K562 (cell line): ENCODE data around the gene TNIK. TPM values are rescaled to one million over a fixed set of nuclear protein-coding genes. Genes with fewer than 3 reads are reported as not detected.

ENCODE experiments used
- ATAC-seq: fragments of 200-7000 bp; cut with Tn5 transposase; 3 replicates; pipeline ENCODE4 v1.9.1; 2020; ENCODE audit warnings: moderate library complexity
- BruUV-seq: library from RNA; stranded (reverse); fragments of 400-500 nt; replicated peaks from 2 replicates; lab custom pipeline; 2021; lab: Mats Ljungman, UMichigan
- CTCF ChIA-PET: fragments of 300-600 bp; formaldehyde crosslinking; extraction: SDS; loops from one replicate; lab custom pipeline; 2021; ENCODE audit warnings: low intra/inter-chr PET ratio; lab: Yijun Ruan, JAX
- POLR2A ChIA-PET: fragments of 300-600, 350-650 bp; sonication (Branson Sonifier 250); formaldehyde crosslinking; extraction: SDS; loops from one replicate; lab custom pipeline; 2021; ENCODE audit warnings: antibody characterized with exemption, inconsistent platforms; lab: Yijun Ruan, JAX
- DNase-seq, 4 experiments: peaks; one replicate each; pipeline versions ENCODE4 v3.0.0 to v3.0.0-alpha.2; 2011 to 2018; ENCODE audit warnings: low spot score in 3 of 4, mixed read lengths in 3 of 4; ENCODE audit errors: extremely low read depth in 1 of 4
- FAIRE-seq: peaks from 2 replicates; lab custom pipeline; 2011; peaks lifted over from hg19 to GRCh38; lab: Jason Lieb, UNC
- H2AFZ ChIP-seq: 2 replicates; pipeline ENCODE4 v1.6.0; 2011; ENCODE audit warnings: low read depth, low read length, control low read depth, inconsistent platforms
- H3K27ac ChIP-seq: fragments of 200-600 bp; 3 replicates; pipeline ENCODE4 v1.8.0; 2011; ENCODE audit warnings: low read depth, mild to moderate bottlenecking, control low read depth, inconsistent platforms, low read length, moderate library complexity, mixed read lengths; ENCODE audit errors: extremely low read depth
- H3K27me3 ChIP-seq, 2 experiments: fragments of 300-600 bp in 1 of 2; 2 replicates in 1 of 2; 3 replicates in 1 of 2; pipeline versions ENCODE4 v1.6.0 to v1.8.0; 2011; ENCODE audit warnings: inconsistent platforms in 2 of 2, low read length in 2 of 2, mild to moderate bottlenecking in 1 of 2, mixed read lengths in 1 of 2, moderate library complexity in 1 of 2; ENCODE audit not compliant: control insufficient read depth in 2 of 2, insufficient read depth in 2 of 2
- H3K36me3 ChIP-seq: fragments of 300-600 bp; 3 replicates; pipeline ENCODE4 v1.8.0; 2011; ENCODE audit warnings: mild to moderate bottlenecking, low read length, inconsistent platforms; ENCODE audit not compliant: control insufficient read depth, insufficient read depth
- H3K4me1 ChIP-seq, 2 experiments: fragments of 200-600 bp in 1 of 2; replicated peaks in 1 of 2; 2 replicates in 1 of 2; 3 replicates in 1 of 2; pipeline versions ENCODE4 v1.5.1 to v1.8.0; 2011; ENCODE audit warnings: inconsistent platforms in 2 of 2, low read length in 2 of 2, mild to moderate bottlenecking in 1 of 2, mixed read lengths in 1 of 2, moderate library complexity in 1 of 2; ENCODE audit not compliant: control insufficient read depth in 2 of 2, insufficient read depth in 2 of 2
- H3K4me2 ChIP-seq: 2 replicates; pipeline ENCODE4 v1.6.1; 2011; ENCODE audit warnings: low read length, control low read depth, inconsistent platforms, mixed read lengths; ENCODE audit not compliant: insufficient read depth
- H3K4me3 ChIP-seq: fragments of 200-600 bp; sonication (generic), shearing (Covaris generic); 2 replicates; pipeline ENCODE4 v1.5.1; 2016; ENCODE audit warnings: control low read depth, inconsistent platforms
- H3K79me2 ChIP-seq: fragments of 200-600 bp; 3 replicates; pipeline ENCODE4 v1.8.0; 2011; ENCODE audit warnings: low read length, inconsistent platforms; ENCODE audit not compliant: control insufficient read depth, insufficient read depth
- H3K9ac ChIP-seq, 2 experiments: 2 replicates each; pipeline versions ENCODE4 v1.6.0 to v1.6.1; 2011; ENCODE audit warnings: low read depth in 2 of 2, low read length in 2 of 2, control low read depth in 1 of 2, inconsistent platforms in 1 of 2, mild to moderate bottlenecking in 1 of 2, mixed read lengths in 1 of 2; ENCODE audit not compliant: insufficient read depth in 1 of 2
- H3K9me1 ChIP-seq: one replicate; pipeline ENCODE4 v1.6.0; 2011; ENCODE audit warnings: inconsistent platforms, mild to moderate bottlenecking, low read length, moderate library complexity; ENCODE audit not compliant: control insufficient read depth, insufficient read depth
- H3K9me3 ChIP-seq: replicated peaks from 2 replicates; pipeline ENCODE4 v1.5.1; 2011; ENCODE audit warnings: low read depth, low read length, inconsistent platforms; ENCODE audit not compliant: control insufficient read depth, insufficient read depth
- H4K20me1 ChIP-seq: replicated peaks from 2 replicates; pipeline ENCODE4 v1.6.1; 2011; ENCODE audit warnings: low read length, inconsistent platforms, mixed read lengths; ENCODE audit not compliant: control insufficient read depth, insufficient read depth
- DACH1 ChIP-seq: fragments of 450-650 bp; IDR thresholded peaks from 2 replicates; pipeline ENCODE4 v1.6.1; 2018; ENCODE audit not compliant: partially characterized antibody
- EWSR1 ChIP-seq: fragments of 450-650 bp; IDR thresholded peaks from 2 replicates; pipeline ENCODE4 v1.6.1; 2018; ENCODE audit warnings: borderline replicate concordance, mild to moderate bottlenecking, low read depth, moderate library complexity; ENCODE audit not compliant: partially characterized antibody
- GABPB1 ChIP-seq: sonication (generic); formaldehyde crosslinking; IDR thresholded peaks from 2 replicates; pipeline ENCODE4 v1.8.0; 2022; ENCODE audit warnings: mild to moderate bottlenecking, missing genetic modification reagents
- HNRNPH1 ChIP-seq: fragments of 200-400 bp; formaldehyde crosslinking; optimal IDR thresholded peaks from 2 replicates; pipeline ENCODE3; 2017; ENCODE audit warnings: low read depth, mild to moderate bottlenecking, low read length, moderate library complexity
- HNRNPUL1 ChIP-seq: fragments of 200-400 bp; formaldehyde crosslinking; IDR thresholded peaks from 2 replicates; pipeline ENCODE4 v1.6.1; 2017; ENCODE audit warnings: low read length
- HSF4 ChIP-seq: fragments of 250-450 bp; sonication (Bioruptor Pico); IDR thresholded peaks from 2 replicates; pipeline ENCODE4 v2.1.2; 2022; ENCODE audit warnings: mild to moderate bottlenecking, moderate library complexity, borderline replicate concordance
- JUNB ChIP-seq: fragments of 450-650 bp; formaldehyde crosslinking; conservative IDR thresholded peaks from 2 replicates; pipeline ENCODE4 v1.4.0; 2020; ENCODE audit warnings: mild to moderate bottlenecking
- KDM1A ChIP-seq, 2 experiments: fragments of 450-650 bp; IDR thresholded peaks; 2 replicates each; pipeline ENCODE4 v1.6.1; 2016; ENCODE audit warnings: mild to moderate bottlenecking in 2 of 2
- MYNN ChIP-seq, 2 experiments: sonication (generic); formaldehyde crosslinking in 1 of 2; IDR thresholded peaks; 2 replicates each; pipeline versions ENCODE4 v1.5.0 to v1.6.1; 2016 to 2020; ENCODE audit warnings: antibody characterized with exemption in 1 of 2, missing genetic modification reagents in 1 of 2
- NBN ChIP-seq: fragments of 450-650 bp; IDR thresholded peaks from 2 replicates; pipeline ENCODE4 v1.6.1; 2016; ENCODE audit warnings: low read depth, mild to moderate bottlenecking
- PURB ChIP-seq: sonication (generic); formaldehyde crosslinking; IDR thresholded peaks from 2 replicates; pipeline ENCODE4 v1.9.0; 2021; ENCODE audit warnings: low read depth, mild to moderate bottlenecking, missing genetic modification reagents
- SFPQ ChIP-seq: fragments of 200-400 bp; formaldehyde crosslinking; IDR thresholded peaks from 2 replicates; pipeline ENCODE4 v1.6.1; 2017; ENCODE audit warnings: mild to moderate bottlenecking, low read depth, low read length, moderate library complexity
- TEAD2 ChIP-seq: fragments of 450-650 bp; IDR thresholded peaks from 2 replicates; pipeline ENCODE4 v1.6.1; 2016; ENCODE audit warnings: missing genetic modification characterization, control low read depth, missing compliant biosample characterization
- ZKSCAN3 ChIP-seq: fragments of 250-450 bp; sonication (Bioruptor Pico); IDR thresholded peaks from 2 replicates; pipeline ENCODE4 v1.4.0; 2020
- ZNF311 ChIP-seq: fragments of 250-450 bp; sonication (Bioruptor Pico); IDR thresholded peaks from 2 replicates; pipeline ENCODE4 v1.4.0; 2020; ENCODE audit warnings: mild to moderate bottlenecking, moderate library complexity
- WGBS: fragments of 100-300 bp; shearing (Covaris generic); methylation state at CpG from one replicate; pipeline ENCODE4 v1.1.6; 2016; ENCODE audit warnings: low coverage, mixed read lengths; ENCODE audit not compliant: insufficient coverage; ENCODE audit errors: missing lambda C conversion rate; 5-methylcytosine and 5-hydroxymethylcytosine counted together
- in situ Hi-C: fragments of 300-500 bp; cut with MboI; formaldehyde crosslinking; loops from 4 replicates; pipeline ENCODE4 v1.15.0; 2018; ENCODE audit warnings: inconsistent platforms, mixed read lengths
- intact Hi-C: fragments of 100-400 bp; cut with micrococcal nuclease; formaldehyde crosslinking; loops from 2 replicates; pipeline ENCODE4 v1.14.2; 2022
- polyA plus RNA-seq, 8 experiments: library from polyadenylated mRNA; depleted of rRNA in 4 of 8; stranded (reverse) in 5 of 8; unstranded in 3 of 8; fragments of >200 nt; fragmentation: Nextera tagmentation in 2 of 8; fragmentation: Illumina TruSeq in 1 of 8; extraction: Ambion mirVana in 2 of 8; extraction: Trizol in 1 of 8; gene quantifications; 2 replicates each; pipeline versions ENCODE4 v1.2.1 to v1.2.3, GENCODE V29; 2011 to 2014; ENCODE audit warnings: inconsistent platforms in 1 of 8, missing spikeins in 1 of 8
- total RNA-seq, 7 experiments: library from RNA; depleted of rRNA in 6 of 7; stranded (reverse); fragments of >200 nt in 6 of 7; fragmentation: Illumina TruSeq in 2 of 7; extraction: Trizol in 2 of 7; gene quantifications; 2 replicates each; pipeline versions ENCODE4 v1.2.1 to v1.2.3, GENCODE V29; 2011 to 2021; ENCODE audit warnings: low replicate concordance in 1 of 7

Gene TNIK
- total and polyA plus RNA-seq, 9 of the 15 experiments (the other 6 are each of a cell fraction or from before 2014, with no cell fraction given), result 6.6 to 39.0 (median 24.7) TPM

DNA sequence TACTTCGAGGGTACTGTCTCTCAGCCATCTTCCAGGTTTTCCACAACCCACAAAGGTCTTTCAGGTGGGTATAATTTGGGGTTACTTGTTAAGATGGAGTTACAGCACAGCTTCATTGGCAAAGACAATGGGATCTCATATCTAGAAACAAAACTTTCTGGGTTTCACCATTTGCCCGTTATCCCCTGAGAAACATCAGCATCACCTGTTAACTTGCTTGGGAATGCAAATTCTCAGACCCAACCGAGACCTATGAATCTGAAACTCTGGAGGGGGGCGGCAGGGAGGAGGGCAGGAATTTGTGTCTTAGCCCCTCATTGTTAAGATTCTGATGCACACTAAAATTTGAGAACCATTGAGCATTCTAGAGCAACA is 176.4 kb downstream of the TNIK start:
- POLR2A ChIA-PET, result no interaction called here
- H3K27me3 ChIP-seq, result no peaks in the 10 kb centered on the region
- H3K79me2 ChIP-seq, result no peaks in the 10 kb centered on the region
- no peaks in the 10 kb centered on the region for H3K9me3 ChIP-seq
- H4K20me1 ChIP-seq, result no peaks in the 10 kb centered on the region; the same call in 1 of the 2 replicates
- BruUV-seq, result no TSS peak
- no peaks in the 10 kb centered on the region for H3K36me3 ChIP-seq
- DNase-seq (no peak), ATAC-seq (no peak), FAIRE-seq (peak; percentile 44)
- in situ Hi-C loops (no loop called here), intact Hi-C loops (no loop called here)
- H3K9ac ChIP-seq, result no peak overlapping the region
- 68% methylated on average over 4 of the region's 4 CpGs for WGBS
- no peak overlapping the region for H3K27ac ChIP-seq
- no peak overlapping the region for H3K4me3 ChIP-seq
- H3K9me1 ChIP-seq, result no peaks in the 10 kb centered on the region
- CTCF ChIA-PET, result no interaction called here
- H3K4me2 ChIP-seq, result no peak overlapping the region
- H2AFZ ChIP-seq, result no peak overlapping the region
- H3K4me1 ChIP-seq, result no peaks in the 10 kb centered on the region
- TF ChIP-seq HNRNPH1 (no peak), TEAD2 (tag) (no peak), NBN (no peak), GABPB1 (CRISPR knock-in tag) (no peak), DACH1 (no peak), HNRNPUL1 (no peak), KDM1A (IDR thresholded peaks at IDR 0.05) (no peak), SFPQ (no peak), MYNN (IDR thresholded peaks at IDR 0.05) (no peak), MYNN (CRISPR knock-in tag; IDR thresholded peaks at IDR 0.05) (no peak), HSF4 (CRISPR knock-in tag) (no peak), ZNF311 (CRISPR knock-in tag) (no peak), ZKSCAN3 (CRISPR knock-in tag) (no peak), JUNB (CRISPR knock-in tag) (no peak), EWSR1 (no peak), PURB (no peak)
